Activated naive CD8-positive, alpha-beta T cell treated with anti-CD3 and anti-CD28 coated beads, Interleukin-2, amount 10 ng/mL, durations not matched to agents 7 days and 5 days (primary cell): ENCODE measurements around the gene TAS2R41. TPM values are rescaled to one million over a fixed set of nuclear protein-coding genes. Genes with fewer than 3 reads are reported as not detected.

ENCODE experiments used
- ATAC-seq: fragments of 150-1000 bp; cut with Tn5 transposase; one replicate; pipeline ENCODE4 v1.10.0; 2021; ENCODE audit warnings: low read depth, moderate library complexity
- POLR2A ChIA-PET: fragments of 350-600 bp; sonication (Branson Sonifier 250); formaldehyde crosslinking; loops from one replicate; lab custom pipeline; 2021; ENCODE audit warnings: antibody characterized with exemption; lab: Charles Lee
- DNase-seq: peaks from one replicate; pipeline ENCODE4 v3.0.0; 2021
- H3K27ac Mint-ChIP-seq: one replicate; pipeline ENCODE4 v1.8.0; 2022; ENCODE audit warnings: mild to moderate bottlenecking, mixed read lengths
- H3K27me3 Mint-ChIP-seq: one replicate; pipeline ENCODE4 v1.8.0; 2022; ENCODE audit warnings: mild to moderate bottlenecking, moderate library complexity, mixed read lengths
- H3K36me3 Mint-ChIP-seq: one replicate; pipeline ENCODE4 v1.8.0; 2021; ENCODE audit warnings: mild to moderate bottlenecking, mixed read lengths
- H3K4me1 Mint-ChIP-seq: one replicate; pipeline ENCODE4 v1.8.0; 2021; ENCODE audit warnings: mixed read lengths
- H3K4me3 Mint-ChIP-seq: one replicate; pipeline ENCODE4 v1.8.0; 2022; ENCODE audit warnings: mild to moderate bottlenecking, moderate library complexity, mixed read lengths
- H3K9me3 Mint-ChIP-seq: one replicate; pipeline ENCODE4 v1.8.0; 2021; ENCODE audit warnings: mixed read lengths
- total RNA-seq, 2 experiments: library from RNA; stranded (reverse); gene quantifications; one replicate each; pipeline ENCODE4 v1.2.3, GENCODE V29; 2021

The TAS2R41 gene, protein sequence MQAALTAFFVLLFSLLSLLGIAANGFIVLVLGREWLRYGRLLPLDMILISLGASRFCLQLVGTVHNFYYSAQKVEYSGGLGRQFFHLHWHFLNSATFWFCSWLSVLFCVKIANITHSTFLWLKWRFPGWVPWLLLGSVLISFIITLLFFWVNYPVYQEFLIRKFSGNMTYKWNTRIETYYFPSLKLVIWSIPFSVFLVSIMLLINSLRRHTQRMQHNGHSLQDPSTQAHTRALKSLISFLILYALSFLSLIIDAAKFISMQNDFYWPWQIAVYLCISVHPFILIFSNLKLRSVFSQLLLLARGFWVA
- not detected for total RNA-seq

- Mint-ChIP-seq H3K4me1 (peaks cover 5% of the 10 kb centered on the region), H3K27me3 (no peaks in the 10 kb centered on the region), H3K36me3 (peaks cover 2% of the 10 kb centered on the region), H3K4me3 (no peak within 1 kb of the TSS), H3K27ac (no peak within 1 kb of the TSS), H3K9me3 (peaks cover 1% of the 10 kb centered on the region)
- no peak for ATAC-seq
- POLR2A ChIA-PET = no interaction called here
- DNase-seq = no peak
Observed at GRCh38 chr7:143477501-143478150, at the start of gene TAS2R41. Gene TAS2R41, plus strand, starts transcription at chr7:143477873. Its CDS starts 0 bp downstream, at chr7:143477873.

- ATAC-seq (no peak), DNase-seq (no peak)
- Mint-ChIP-seq H3K4me3 (no peak overlapping the region), H3K9me3 (no peaks in the 10 kb centered on the region), H3K4me1 (peaks cover 8% of the 10 kb centered on the region), H3K36me3 (peaks cover 2% of the 10 kb centered on the region), H3K27ac (no peak overlapping the region), H3K27me3 (peaks cover 3% of the 10 kb centered on the region)
- POLR2A ChIA-PET = no interaction called here
Observed at GRCh38 chr7:143429770-143430698, 47.6 kb upstream of the TAS2R41 start.

DNA sequence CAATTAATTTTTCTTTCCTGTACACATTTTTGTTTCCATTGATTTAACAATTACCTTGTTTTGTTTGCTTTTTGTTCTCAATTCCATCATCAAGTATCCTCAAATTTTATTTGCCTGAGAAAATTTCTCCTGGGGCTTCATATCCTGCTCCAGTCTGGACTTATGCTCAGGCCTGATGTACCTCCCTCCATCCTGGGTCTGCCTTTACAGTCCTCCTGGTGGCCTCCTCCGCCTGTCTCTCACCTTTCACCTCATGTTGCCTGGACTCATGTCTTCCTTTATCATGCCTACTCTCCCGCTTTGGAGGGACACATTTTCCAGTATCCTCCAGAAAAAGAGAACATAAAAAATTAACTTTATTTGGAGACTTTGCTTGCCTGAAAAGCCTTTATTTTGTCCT lies 46.6 kb upstream of the TAS2R41 start:
- no peak for ATAC-seq
- Mint-ChIP-seq H3K4me3 (no peak overlapping the region), H3K27ac (no peak overlapping the region), H3K27me3 (peaks cover 3% of the 10 kb centered on the region), H3K4me1 (peaks cover 8% of the 10 kb centered on the region), H3K36me3 (peaks cover 2% of the 10 kb centered on the region), H3K9me3 (no peaks in the 10 kb centered on the region)
- POLR2A ChIA-PET = no interaction called here
- DNase-seq = no peak

- Mint-ChIP-seq H3K27ac (no peak overlapping the region), H3K27me3 (peaks cover 3% of the 10 kb centered on the region), H3K9me3 (no peaks in the 10 kb centered on the region), H3K36me3 (peaks cover 2% of the 10 kb centered on the region), H3K4me1 (peaks cover 12% of the 10 kb centered on the region), H3K4me3 (no peak overlapping the region)
- POLR2A ChIA-PET = no interaction called here
- no peak for ATAC-seq
- DNase-seq = no peak
Observed at GRCh38 chr7:143433759-143434158, 43.9 kb upstream of the TAS2R41 start.

GRCh38 chr7:143434660-143435059 lies 43.0 kb upstream of the TAS2R41 start:
- Mint-ChIP-seq H3K4me3 (no peak overlapping the region), H3K9me3 (no peaks in the 10 kb centered on the region), H3K4me1 (peaks cover 13% of the 10 kb centered on the region), H3K36me3 (peaks cover 3% of the 10 kb centered on the region), H3K27ac (no peak overlapping the region), H3K27me3 (peaks cover 3% of the 10 kb centered on the region)
- POLR2A ChIA-PET = no interaction called here
- DNase-seq (no peak), ATAC-seq (no peak)

- ATAC-seq (no peak), DNase-seq (no peak)
- Mint-ChIP-seq H3K27ac (no peak overlapping the region), H3K4me1 (peaks cover 13% of the 10 kb centered on the region), H3K27me3 (peaks cover 2% of the 10 kb centered on the region), H3K9me3 (no peaks in the 10 kb centered on the region), H3K4me3 (no peak overlapping the region), H3K36me3 (peaks cover 3% of the 10 kb centered on the region)
- POLR2A ChIA-PET = no interaction called here
Observed at GRCh38 chr7:143435266-143435665, 42.4 kb upstream of the TAS2R41 start.

GRCh38 chr7:143436325-143436946 lies 41.2 kb upstream of the TAS2R41 start:
- Mint-ChIP-seq H3K9me3 (no peaks in the 10 kb centered on the region), H3K4me1 (peaks cover 13% of the 10 kb centered on the region), H3K4me3 (no peak overlapping the region), H3K27ac (no peak overlapping the region), H3K27me3 (peaks cover 2% of the 10 kb centered on the region), H3K36me3 (peaks cover 3% of the 10 kb centered on the region)
- DNase-seq = no peak
- POLR2A ChIA-PET = no interaction called here
- no peak for ATAC-seq

- Mint-ChIP-seq H3K27me3 (peaks cover 2% of the 10 kb centered on the region), H3K4me3 (no peak overlapping the region), H3K9me3 (no peaks in the 10 kb centered on the region), H3K36me3 (peaks cover 3% of the 10 kb centered on the region), H3K27ac (peak overlapping the region; percentile 6), H3K4me1 (peaks cover 13% of the 10 kb centered on the region)
- DNase-seq = no peak
- ATAC-seq = peak; percentile 52
- POLR2A ChIA-PET = no interaction called here
Observed at GRCh38 chr7:143437578-143437977, 40.1 kb upstream of the TAS2R41 start.

GRCh38 chr7:143439866-143440265 lies 37.8 kb upstream of the TAS2R41 start:
- DNase-seq = no peak
- no peak for ATAC-seq
- Mint-ChIP-seq H3K4me3 (no peak overlapping the region), H3K27me3 (no peaks in the 10 kb centered on the region), H3K4me1 (peaks cover 13% of the 10 kb centered on the region), H3K36me3 (peaks cover 3% of the 10 kb centered on the region), H3K9me3 (no peaks in the 10 kb centered on the region), H3K27ac (no peak overlapping the region)
- POLR2A ChIA-PET = no interaction called here

- Mint-ChIP-seq H3K4me3 (no peak within 1 kb of the TSS), H3K4me1 (peaks cover 2% of the 10 kb centered on the region), H3K27me3 (no peaks in the 10 kb centered on the region), H3K36me3 (peaks cover 3% of the 10 kb centered on the region), H3K27ac (no peak within 1 kb of the TSS), H3K9me3 (no peaks in the 10 kb centered on the region)
- POLR2A ChIA-PET = no interaction called here
- ATAC-seq (no peak), DNase-seq (no peak)
Observed at GRCh38 chr7:143443153-143443552, 34.5 kb upstream of the TAS2R41 start, which contains the start of gene TAS2R60. Gene TAS2R60, plus strand, starts transcription at chr7:143443453. Its CDS starts 0 bp downstream, at chr7:143443453.

DNA sequence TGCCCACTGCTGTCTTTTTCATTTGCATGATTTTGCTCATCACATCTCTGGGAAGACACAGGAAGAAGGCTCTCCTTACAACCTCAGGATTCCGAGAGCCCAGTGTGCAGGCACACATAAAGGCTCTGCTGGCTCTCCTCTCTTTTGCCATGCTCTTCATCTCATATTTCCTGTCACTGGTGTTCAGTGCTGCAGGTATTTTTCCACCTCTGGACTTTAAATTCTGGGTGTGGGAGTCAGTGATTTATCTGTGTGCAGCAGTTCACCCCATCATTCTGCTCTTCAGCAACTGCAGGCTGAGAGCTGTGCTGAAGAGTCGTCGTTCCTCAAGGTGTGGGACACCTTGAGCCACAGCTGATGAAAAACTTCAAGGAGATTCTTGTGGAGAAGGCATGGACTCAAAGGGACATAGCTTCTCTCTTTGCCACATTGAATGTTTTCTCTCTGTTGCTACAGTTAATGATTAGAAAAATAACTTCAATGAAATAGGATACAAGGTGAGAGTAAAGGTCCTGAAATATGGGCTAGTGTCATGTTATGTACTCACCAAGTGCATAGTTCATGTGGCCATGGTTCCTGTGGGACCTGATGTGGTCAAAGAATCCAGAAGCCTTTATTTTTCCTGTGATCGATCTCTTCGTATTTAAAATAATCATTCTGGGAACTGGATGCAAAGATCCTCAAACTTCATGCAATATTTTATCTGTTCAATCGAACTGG lies 33.5 kb upstream of the TAS2R41 start:
- Mint-ChIP-seq H3K4me3 (no peak overlapping the region), H3K9me3 (no peaks in the 10 kb centered on the region), H3K27me3 (no peaks in the 10 kb centered on the region), H3K27ac (no peak overlapping the region), H3K36me3 (no peaks in the 10 kb centered on the region), H3K4me1 (no peaks in the 10 kb centered on the region)
- DNase-seq (no peak), ATAC-seq (no peak)
- POLR2A ChIA-PET = no interaction called here

- H3K27me3 Mint-ChIP-seq = no peaks in the 10 kb centered on the region
- no peak for DNase-seq
- H3K36me3 Mint-ChIP-seq = no peaks in the 10 kb centered on the region
- H3K9me3 Mint-ChIP-seq = no peaks in the 10 kb centered on the region
- no peaks in the 10 kb centered on the region for H3K4me1 Mint-ChIP-seq
- no peak overlapping the region for H3K27ac Mint-ChIP-seq
- POLR2A ChIA-PET = no interaction called here
- no peak for ATAC-seq
- H3K4me3 Mint-ChIP-seq = no peak overlapping the region
Observed at GRCh38 chr7:143444785-143445184, 32.9 kb upstream of the TAS2R41 start.
